ENCODE results near the gene CFAP70. TPM values are rescaled to one million over a fixed set of nuclear protein-coding genes. Genes with fewer than 3 reads are reported as not detected.

Gene CFAP70
- total RNA-seq, 1 experiment from 2014 or later, result 0.31 TPM

DNA sequence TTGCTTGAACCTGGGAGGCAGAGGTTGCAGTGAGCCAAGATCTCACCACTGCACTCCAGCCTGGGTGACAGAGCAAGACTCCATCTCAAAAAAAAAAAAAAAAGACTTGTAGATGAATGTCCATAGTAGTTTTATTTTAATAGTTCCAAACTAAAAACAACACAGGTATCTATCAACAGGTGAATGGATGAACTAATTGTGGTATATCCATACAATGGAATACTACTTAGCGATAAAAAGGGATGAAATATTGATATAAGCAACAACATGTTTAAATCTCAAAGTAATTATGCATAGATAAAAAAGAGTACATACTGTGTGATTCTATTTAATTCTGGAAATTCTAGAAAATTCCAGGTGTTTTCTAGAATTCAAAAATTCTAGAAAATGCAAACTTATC is 68.7 kb downstream of the CFAP70 start:
- H3K4me3 Mint-ChIP-seq, result no peak overlapping the region
- no peaks in the 10 kb centered on the region for H3K4me1 Mint-ChIP-seq
- POLR2A ChIA-PET, result no interaction called here
- CTCF ChIA-PET, result no interaction called here
- TF ChIP-seq PRRX2 (CRISPR knock-in tag; IDR thresholded peaks at IDR 0.05) (no peak), ZNF317 (CRISPR knock-in tag; IDR thresholded peaks at IDR 0.05; ENCODE audit: borderline replicate concordance, low read depth) (no peak), ZNF232 (CRISPR knock-in tag; IDR thresholded peaks at IDR 0.05) (no peak), GABPB1 (CRISPR knock-in tag; IDR thresholded peaks at IDR 0.05) (no peak), ZNF138 (CRISPR knock-in tag; conservative IDR thresholded peaks at IDR 0.05) (no peak), NR3C1 (CRISPR knock-in tag; conservative IDR thresholded peaks at IDR 0.05; ENCODE audit: low read depth) (no peak), ZNF219 (CRISPR knock-in tag; IDR thresholded peaks at IDR 0.05; ENCODE audit: borderline replicate concordance) (no peak), CBFB (CRISPR knock-in tag; IDR thresholded peaks at IDR 0.05; ENCODE audit: low read depth) (no peak), SOX15 (CRISPR knock-in tag; IDR thresholded peaks at IDR 0.05) (no peak), NR1H2 (CRISPR knock-in tag; IDR thresholded peaks at IDR 0.05) (no peak), ELF4 (CRISPR knock-in tag; IDR thresholded peaks at IDR 0.05; ENCODE audit: low read depth) (no peak), NR2C2 (CRISPR knock-in tag; IDR thresholded peaks at IDR 0.05) (no peak)
- TF ChIP-seq, protein P1, sequence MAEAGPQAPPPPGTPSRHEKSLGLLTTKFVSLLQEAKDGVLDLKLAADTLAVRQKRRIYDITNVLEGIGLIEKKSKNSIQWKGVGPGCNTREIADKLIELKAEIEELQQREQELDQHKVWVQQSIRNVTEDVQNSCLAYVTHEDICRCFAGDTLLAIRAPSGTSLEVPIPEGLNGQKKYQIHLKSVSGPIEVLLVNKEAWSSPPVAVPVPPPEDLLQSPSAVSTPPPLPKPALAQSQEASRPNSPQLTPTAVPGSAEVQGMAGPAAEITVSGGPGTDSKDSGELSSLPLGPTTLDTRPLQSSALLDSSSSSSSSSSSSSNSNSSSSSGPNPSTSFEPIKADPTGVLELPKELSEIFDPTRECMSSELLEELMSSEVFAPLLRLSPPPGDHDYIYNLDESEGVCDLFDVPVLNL (CRISPR knock-in tag; IDR thresholded peaks at IDR 0.05; ENCODE audit: borderline replicate concordance, low read depth), result no peak
- TF ChIP-seq, protein P2, sequence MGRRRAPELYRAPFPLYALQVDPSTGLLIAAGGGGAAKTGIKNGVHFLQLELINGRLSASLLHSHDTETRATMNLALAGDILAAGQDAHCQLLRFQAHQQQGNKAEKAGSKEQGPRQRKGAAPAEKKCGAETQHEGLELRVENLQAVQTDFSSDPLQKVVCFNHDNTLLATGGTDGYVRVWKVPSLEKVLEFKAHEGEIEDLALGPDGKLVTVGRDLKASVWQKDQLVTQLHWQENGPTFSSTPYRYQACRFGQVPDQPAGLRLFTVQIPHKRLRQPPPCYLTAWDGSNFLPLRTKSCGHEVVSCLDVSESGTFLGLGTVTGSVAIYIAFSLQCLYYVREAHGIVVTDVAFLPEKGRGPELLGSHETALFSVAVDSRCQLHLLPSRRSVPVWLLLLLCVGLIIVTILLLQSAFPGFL (CRISPR knock-in tag; IDR thresholded peaks at IDR 0.05; ENCODE audit: borderline replicate concordance), result no peak
- TF ChIP-seq, protein P3, sequence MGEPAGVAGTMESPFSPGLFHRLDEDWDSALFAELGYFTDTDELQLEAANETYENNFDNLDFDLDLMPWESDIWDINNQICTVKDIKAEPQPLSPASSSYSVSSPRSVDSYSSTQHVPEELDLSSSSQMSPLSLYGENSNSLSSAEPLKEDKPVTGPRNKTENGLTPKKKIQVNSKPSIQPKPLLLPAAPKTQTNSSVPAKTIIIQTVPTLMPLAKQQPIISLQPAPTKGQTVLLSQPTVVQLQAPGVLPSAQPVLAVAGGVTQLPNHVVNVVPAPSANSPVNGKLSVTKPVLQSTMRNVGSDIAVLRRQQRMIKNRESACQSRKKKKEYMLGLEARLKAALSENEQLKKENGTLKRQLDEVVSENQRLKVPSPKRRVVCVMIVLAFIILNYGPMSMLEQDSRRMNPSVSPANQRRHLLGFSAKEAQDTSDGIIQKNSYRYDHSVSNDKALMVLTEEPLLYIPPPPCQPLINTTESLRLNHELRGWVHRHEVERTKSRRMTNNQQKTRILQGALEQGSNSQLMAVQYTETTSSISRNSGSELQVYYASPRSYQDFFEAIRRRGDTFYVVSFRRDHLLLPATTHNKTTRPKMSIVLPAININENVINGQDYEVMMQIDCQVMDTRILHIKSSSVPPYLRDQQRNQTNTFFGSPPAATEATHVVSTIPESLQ (CRISPR knock-in tag; IDR thresholded peaks at IDR 0.05), result no peak
- TF ChIP-seq, protein P4, sequence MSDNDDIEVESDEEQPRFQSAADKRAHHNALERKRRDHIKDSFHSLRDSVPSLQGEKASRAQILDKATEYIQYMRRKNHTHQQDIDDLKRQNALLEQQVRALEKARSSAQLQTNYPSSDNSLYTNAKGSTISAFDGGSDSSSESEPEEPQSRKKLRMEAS (CRISPR knock-in tag; IDR thresholded peaks at IDR 0.05), result no peak
- TF ChIP-seq, protein P5, sequence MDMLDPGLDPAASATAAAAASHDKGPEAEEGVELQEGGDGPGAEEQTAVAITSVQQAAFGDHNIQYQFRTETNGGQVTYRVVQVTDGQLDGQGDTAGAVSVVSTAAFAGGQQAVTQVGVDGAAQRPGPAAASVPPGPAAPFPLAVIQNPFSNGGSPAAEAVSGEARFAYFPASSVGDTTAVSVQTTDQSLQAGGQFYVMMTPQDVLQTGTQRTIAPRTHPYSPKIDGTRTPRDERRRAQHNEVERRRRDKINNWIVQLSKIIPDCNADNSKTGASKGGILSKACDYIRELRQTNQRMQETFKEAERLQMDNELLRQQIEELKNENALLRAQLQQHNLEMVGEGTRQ (CRISPR knock-in tag; IDR thresholded peaks at IDR 0.05), result no peak
- TF ChIP-seq, protein P6, sequence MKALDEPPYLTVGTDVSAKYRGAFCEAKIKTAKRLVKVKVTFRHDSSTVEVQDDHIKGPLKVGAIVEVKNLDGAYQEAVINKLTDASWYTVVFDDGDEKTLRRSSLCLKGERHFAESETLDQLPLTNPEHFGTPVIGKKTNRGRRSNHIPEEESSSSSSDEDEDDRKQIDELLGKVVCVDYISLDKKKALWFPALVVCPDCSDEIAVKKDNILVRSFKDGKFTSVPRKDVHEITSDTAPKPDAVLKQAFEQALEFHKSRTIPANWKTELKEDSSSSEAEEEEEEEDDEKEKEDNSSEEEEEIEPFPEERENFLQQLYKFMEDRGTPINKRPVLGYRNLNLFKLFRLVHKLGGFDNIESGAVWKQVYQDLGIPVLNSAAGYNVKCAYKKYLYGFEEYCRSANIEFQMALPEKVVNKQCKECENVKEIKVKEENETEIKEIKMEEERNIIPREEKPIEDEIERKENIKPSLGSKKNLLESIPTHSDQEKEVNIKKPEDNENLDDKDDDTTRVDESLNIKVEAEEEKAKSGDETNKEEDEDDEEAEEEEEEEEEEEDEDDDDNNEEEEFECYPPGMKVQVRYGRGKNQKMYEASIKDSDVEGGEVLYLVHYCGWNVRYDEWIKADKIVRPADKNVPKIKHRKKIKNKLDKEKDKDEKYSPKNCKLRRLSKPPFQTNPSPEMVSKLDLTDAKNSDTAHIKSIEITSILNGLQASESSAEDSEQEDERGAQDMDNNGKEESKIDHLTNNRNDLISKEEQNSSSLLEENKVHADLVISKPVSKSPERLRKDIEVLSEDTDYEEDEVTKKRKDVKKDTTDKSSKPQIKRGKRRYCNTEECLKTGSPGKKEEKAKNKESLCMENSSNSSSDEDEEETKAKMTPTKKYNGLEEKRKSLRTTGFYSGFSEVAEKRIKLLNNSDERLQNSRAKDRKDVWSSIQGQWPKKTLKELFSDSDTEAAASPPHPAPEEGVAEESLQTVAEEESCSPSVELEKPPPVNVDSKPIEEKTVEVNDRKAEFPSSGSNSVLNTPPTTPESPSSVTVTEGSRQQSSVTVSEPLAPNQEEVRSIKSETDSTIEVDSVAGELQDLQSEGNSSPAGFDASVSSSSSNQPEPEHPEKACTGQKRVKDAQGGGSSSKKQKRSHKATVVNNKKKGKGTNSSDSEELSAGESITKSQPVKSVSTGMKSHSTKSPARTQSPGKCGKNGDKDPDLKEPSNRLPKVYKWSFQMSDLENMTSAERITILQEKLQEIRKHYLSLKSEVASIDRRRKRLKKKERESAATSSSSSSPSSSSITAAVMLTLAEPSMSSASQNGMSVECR (CRISPR knock-in tag; IDR thresholded peaks at IDR 0.05; ENCODE audit: borderline replicate concordance), result no peak
- TF ChIP-seq, protein P7, sequence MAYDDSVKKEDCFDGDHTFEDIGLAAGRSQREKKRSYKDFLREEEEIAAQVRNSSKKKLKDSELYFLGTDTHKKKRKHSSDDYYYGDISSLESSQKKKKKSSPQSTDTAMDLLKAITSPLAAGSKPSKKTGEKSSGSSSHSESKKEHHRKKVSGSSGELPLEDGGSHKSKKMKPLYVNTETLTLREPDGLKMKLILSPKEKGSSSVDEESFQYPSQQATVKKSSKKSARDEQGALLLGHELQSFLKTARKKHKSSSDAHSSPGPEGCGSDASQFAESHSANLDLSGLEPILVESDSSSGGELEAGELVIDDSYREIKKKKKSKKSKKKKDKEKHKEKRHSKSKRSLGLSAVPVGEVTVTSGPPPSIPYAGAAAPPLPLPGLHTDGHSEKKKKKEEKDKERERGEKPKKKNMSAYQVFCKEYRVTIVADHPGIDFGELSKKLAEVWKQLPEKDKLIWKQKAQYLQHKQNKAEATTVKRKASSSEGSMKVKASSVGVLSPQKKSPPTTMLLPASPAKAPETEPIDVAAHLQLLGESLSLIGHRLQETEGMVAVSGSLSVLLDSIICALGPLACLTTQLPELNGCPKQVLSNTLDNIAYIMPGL (CRISPR knock-in tag; IDR thresholded peaks at IDR 0.05), result no peak
- TF ChIP-seq, protein P8, sequence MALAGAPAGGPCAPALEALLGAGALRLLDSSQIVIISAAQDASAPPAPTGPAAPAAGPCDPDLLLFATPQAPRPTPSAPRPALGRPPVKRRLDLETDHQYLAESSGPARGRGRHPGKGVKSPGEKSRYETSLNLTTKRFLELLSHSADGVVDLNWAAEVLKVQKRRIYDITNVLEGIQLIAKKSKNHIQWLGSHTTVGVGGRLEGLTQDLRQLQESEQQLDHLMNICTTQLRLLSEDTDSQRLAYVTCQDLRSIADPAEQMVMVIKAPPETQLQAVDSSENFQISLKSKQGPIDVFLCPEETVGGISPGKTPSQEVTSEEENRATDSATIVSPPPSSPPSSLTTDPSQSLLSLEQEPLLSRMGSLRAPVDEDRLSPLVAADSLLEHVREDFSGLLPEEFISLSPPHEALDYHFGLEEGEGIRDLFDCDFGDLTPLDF (CRISPR knock-in tag; IDR thresholded peaks at IDR 0.05), result no peak
- H3K9me3 Mint-ChIP-seq, result peaks cover 26% of the 10 kb centered on the region
- H3K27ac Mint-ChIP-seq, result no peak overlapping the region
- ATAC-seq (no peak), DNase-seq (ENCODE audit: low spot score) (no peak)
- H3K36me3 Mint-ChIP-seq, result peaks cover 9% of the 10 kb centered on the region; the same call in 1 of the 2 replicates
- H3K27me3 Mint-ChIP-seq (ENCODE audit: low read depth), result peaks cover 13% of the 10 kb centered on the region

All from WTC11 (cell line).